ENCODE data around the gene JPH4.

DNA sequence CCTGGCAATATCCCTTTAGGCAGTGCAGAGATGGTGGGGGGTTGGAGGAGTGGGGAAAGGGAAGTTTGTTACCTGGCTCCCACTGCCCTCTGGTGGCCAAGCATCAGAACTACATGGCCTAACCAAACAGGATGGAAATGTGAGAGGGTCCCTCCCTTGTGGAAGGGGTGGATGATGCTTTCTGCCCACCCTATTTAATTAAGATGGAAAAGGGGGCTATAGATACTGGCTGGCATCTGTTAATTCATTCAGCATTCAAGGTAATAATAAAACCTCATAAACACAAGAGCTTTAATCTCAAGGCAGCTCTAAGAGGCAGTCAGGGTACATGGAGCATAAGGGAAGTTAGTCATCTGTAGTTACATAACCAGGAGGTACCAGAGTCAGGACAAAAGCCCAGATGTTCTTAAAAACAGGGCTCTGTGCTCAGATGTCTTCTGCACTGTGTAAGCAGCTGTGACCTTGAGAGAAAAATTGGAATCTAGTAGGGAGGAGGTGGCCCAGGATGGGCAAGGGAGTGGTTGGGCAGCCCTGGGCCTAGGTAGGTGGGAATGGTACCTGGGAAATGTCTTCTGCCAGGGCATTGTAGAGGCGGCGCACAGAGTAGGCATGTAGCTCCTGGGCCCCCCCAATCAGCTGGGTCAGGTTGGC, 15.6 kb downstream of the JPH4 start:
- TF ChIP-seq, protein P1, sequence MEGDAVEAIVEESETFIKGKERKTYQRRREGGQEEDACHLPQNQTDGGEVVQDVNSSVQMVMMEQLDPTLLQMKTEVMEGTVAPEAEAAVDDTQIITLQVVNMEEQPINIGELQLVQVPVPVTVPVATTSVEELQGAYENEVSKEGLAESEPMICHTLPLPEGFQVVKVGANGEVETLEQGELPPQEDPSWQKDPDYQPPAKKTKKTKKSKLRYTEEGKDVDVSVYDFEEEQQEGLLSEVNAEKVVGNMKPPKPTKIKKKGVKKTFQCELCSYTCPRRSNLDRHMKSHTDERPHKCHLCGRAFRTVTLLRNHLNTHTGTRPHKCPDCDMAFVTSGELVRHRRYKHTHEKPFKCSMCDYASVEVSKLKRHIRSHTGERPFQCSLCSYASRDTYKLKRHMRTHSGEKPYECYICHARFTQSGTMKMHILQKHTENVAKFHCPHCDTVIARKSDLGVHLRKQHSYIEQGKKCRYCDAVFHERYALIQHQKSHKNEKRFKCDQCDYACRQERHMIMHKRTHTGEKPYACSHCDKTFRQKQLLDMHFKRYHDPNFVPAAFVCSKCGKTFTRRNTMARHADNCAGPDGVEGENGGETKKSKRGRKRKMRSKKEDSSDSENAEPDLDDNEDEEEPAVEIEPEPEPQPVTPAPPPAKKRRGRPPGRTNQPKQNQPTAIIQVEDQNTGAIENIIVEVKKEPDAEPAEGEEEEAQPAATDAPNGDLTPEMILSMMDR (conservative IDR thresholded peaks at IDR 0.05; ENCODE audit: low read depth, low read length): peak; percentile 87
- TF ChIP-seq EZH2 (IDR thresholded peaks at IDR 0.05; ENCODE audit: borderline replicate concordance, low read depth, low read length, poor library complexity, severe bottlenecking): no peak

Measured in A673 (cell line).